ENCODE results near the gene LENG1. TPM values are rescaled to one million over a fixed set of nuclear protein-coding genes. Genes with fewer than 3 reads are reported as not detected.

LENG1 gene
- total RNA-seq, 1 donor from 2014 or later, result 8.0 TPM

GRCh38 chr19:54127688-54128440 lies 31.7 kb downstream of the LENG1 start:
- Histone ChIP-seq H3K4me1 (no peaks in the 10 kb centered on the region), H3K36me3 (peaks cover 93% of the 10 kb centered on the region), H3K27ac (no peak overlapping the region), H3K27me3 (ENCODE audit: low read depth) (no peaks in the 10 kb centered on the region), H3K9me3 (no peaks in the 10 kb centered on the region), H3K4me3 (no peak overlapping the region)
- ATAC-seq, result no peak
- TF ChIP-seq, protein P1, sequence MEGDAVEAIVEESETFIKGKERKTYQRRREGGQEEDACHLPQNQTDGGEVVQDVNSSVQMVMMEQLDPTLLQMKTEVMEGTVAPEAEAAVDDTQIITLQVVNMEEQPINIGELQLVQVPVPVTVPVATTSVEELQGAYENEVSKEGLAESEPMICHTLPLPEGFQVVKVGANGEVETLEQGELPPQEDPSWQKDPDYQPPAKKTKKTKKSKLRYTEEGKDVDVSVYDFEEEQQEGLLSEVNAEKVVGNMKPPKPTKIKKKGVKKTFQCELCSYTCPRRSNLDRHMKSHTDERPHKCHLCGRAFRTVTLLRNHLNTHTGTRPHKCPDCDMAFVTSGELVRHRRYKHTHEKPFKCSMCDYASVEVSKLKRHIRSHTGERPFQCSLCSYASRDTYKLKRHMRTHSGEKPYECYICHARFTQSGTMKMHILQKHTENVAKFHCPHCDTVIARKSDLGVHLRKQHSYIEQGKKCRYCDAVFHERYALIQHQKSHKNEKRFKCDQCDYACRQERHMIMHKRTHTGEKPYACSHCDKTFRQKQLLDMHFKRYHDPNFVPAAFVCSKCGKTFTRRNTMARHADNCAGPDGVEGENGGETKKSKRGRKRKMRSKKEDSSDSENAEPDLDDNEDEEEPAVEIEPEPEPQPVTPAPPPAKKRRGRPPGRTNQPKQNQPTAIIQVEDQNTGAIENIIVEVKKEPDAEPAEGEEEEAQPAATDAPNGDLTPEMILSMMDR (IDR thresholded peaks at IDR 0.05), result no peak
- intact Hi-C loops (cut with DNase I), result no loop called here
- DNase-seq, result no peak

DNA sequence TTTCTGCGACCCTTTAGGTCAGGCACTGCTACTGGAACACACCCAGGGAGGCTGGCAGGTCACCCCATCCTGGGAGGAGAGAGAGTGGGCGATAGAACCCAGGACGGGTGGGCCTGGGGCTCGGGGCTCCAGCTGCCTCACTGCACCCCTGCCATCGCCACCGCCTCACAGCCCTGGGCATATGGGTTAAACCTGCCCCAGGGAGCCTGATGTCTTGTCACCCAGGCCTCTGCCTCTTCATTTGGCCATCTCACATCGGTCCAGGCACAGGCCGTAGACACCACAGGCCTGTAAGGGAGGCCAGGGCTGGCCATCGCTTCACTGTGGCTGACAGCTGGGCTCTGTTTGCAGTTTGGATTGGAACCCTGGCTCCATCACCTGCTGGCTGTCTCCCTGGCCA lies 33.8 kb downstream of the LENG1 start:
- Histone ChIP-seq H3K27me3 (ENCODE audit: low read depth) (no peaks in the 10 kb centered on the region), H3K4me3 (no peak overlapping the region), H3K27ac (no peak overlapping the region), H3K4me1 (no peaks in the 10 kb centered on the region), H3K36me3 (peaks cover 97% of the 10 kb centered on the region), H3K9me3 (no peaks in the 10 kb centered on the region)
- no peak for ATAC-seq
- intact Hi-C loops (cut with DNase I), result no loop called here
- no peak for DNase-seq
- TF ChIP-seq, protein P1 (IDR thresholded peaks at IDR 0.05), result no peak

- Histone ChIP-seq H3K4me3 (no peak overlapping the region), H3K36me3 (peaks cover 100% of the 10 kb centered on the region), H3K27me3 (ENCODE audit: low read depth) (no peaks in the 10 kb centered on the region), H3K9me3 (no peaks in the 10 kb centered on the region), H3K4me1 (no peaks in the 10 kb centered on the region), H3K27ac (no peak overlapping the region)
- intact Hi-C loops (cut with DNase I), result no loop called here
- ATAC-seq (no peak), DNase-seq (no peak)
- TF ChIP-seq, protein P1 (IDR thresholded peaks at IDR 0.05), result no peak
Measured at GRCh38 chr19:54124393-54124792, 35.1 kb downstream of the LENG1 start.

GRCh38 chr19:54123682-54124081 lies 35.8 kb downstream of the LENG1 start:
- Histone ChIP-seq H3K27me3 (ENCODE audit: low read depth) (no peaks in the 10 kb centered on the region), H3K4me3 (no peak overlapping the region), H3K36me3 (peaks cover 99% of the 10 kb centered on the region), H3K9me3 (no peaks in the 10 kb centered on the region), H3K4me1 (no peaks in the 10 kb centered on the region), H3K27ac (no peak overlapping the region)
- intact Hi-C loops (cut with DNase I), result no loop called here
- TF ChIP-seq, protein P1 (IDR thresholded peaks at IDR 0.05), result no peak
- ATAC-seq (no peak), DNase-seq (no peak)

- Histone ChIP-seq H3K36me3 (peaks cover 82% of the 10 kb centered on the region), H3K27ac (no peak overlapping the region), H3K4me3 (no peak overlapping the region), H3K9me3 (no peaks in the 10 kb centered on the region), H3K27me3 (ENCODE audit: low read depth) (no peaks in the 10 kb centered on the region), H3K4me1 (peaks cover 9% of the 10 kb centered on the region)
- DNase-seq, result no peak
- ATAC-seq, result no peak
- TF ChIP-seq, protein P1 (IDR thresholded peaks at IDR 0.05), result no peak
- intact Hi-C loops (cut with DNase I), result no loop called here
Measured at GRCh38 chr19:54121259-54121658, 38.3 kb downstream of the LENG1 start.

All from lower lobe of right lung (tissue), 2 donors.